Measurements from ENCODE around the gene RCAN2.

RCAN2 gene

DNA sequence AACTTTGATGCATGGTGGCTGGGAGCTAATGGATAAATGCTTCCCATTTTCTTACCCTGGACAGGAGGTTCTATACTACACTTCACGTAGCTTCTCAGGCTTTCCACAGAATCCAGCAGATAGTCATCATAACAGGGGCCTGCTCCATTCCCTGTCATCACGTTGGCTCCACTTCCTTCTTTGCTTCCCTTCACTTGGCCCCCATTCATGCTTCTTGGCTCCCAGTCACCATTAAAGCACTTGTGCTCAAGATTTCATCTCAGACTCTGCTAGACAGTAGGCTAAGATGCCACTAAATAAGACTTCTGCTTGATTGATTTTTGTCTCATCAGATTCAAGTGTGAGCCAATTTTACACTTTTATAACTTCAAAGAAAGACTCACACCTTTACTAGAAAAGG lies 186.0 kb downstream of the RCAN2 start:
- H3K4me3 ChIP-seq (ENCODE audit: low read depth, low read length), result no peak overlapping the region
- TF ChIP-seq, protein P1, sequence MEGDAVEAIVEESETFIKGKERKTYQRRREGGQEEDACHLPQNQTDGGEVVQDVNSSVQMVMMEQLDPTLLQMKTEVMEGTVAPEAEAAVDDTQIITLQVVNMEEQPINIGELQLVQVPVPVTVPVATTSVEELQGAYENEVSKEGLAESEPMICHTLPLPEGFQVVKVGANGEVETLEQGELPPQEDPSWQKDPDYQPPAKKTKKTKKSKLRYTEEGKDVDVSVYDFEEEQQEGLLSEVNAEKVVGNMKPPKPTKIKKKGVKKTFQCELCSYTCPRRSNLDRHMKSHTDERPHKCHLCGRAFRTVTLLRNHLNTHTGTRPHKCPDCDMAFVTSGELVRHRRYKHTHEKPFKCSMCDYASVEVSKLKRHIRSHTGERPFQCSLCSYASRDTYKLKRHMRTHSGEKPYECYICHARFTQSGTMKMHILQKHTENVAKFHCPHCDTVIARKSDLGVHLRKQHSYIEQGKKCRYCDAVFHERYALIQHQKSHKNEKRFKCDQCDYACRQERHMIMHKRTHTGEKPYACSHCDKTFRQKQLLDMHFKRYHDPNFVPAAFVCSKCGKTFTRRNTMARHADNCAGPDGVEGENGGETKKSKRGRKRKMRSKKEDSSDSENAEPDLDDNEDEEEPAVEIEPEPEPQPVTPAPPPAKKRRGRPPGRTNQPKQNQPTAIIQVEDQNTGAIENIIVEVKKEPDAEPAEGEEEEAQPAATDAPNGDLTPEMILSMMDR (IDR thresholded peaks at IDR 0.05; ENCODE audit: low read depth, low read length), result no peak

DNA sequence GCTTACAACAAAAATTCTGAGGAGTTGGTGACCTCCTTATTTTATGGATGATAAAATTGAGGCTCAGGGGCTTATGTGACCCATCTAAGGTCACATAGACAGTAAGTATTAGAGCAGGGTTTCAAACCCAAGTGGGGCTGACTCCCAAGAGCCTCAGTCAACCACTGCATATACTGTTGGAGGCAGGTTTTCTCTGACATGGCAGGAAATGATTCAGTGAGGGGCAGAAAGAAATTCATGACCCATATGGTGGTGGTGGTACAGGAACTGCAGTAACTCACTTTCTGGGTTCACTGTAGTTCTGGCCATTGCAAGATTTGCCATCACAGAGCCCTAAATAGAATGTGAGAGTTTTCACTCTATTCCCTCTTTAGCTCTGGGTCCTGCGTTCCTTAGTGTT lies 188.4 kb downstream of the RCAN2 start:
- no peak overlapping the region for H3K4me3 ChIP-seq (ENCODE audit: low read depth, low read length)
- TF ChIP-seq, protein P1 (IDR thresholded peaks at IDR 0.05; ENCODE audit: low read depth, low read length), result no peak

DNA sequence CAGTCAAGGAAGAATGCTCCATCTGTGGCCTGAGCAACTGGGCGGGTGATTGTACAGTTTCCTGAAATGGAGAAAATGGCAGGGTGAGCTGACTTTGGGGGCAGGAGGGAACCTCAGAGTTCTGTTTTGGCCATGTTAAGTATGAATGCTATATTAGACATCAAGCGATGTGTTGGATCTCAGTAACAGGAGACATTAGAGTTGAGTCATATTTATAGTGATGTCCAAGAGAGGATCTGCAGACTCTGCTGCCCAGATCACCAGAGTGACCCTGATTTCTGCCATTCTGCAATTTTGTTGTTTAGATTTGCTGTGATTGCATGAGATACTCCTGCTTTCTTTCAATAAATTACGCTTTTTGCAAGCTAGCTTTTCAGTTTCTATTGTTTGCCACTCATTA lies 189.1 kb downstream of the RCAN2 start:
- H3K4me3 ChIP-seq (ENCODE audit: low read depth, low read length), result no peak overlapping the region
- TF ChIP-seq, protein P1 (IDR thresholded peaks at IDR 0.05; ENCODE audit: low read depth, low read length), result no peak

DNA sequence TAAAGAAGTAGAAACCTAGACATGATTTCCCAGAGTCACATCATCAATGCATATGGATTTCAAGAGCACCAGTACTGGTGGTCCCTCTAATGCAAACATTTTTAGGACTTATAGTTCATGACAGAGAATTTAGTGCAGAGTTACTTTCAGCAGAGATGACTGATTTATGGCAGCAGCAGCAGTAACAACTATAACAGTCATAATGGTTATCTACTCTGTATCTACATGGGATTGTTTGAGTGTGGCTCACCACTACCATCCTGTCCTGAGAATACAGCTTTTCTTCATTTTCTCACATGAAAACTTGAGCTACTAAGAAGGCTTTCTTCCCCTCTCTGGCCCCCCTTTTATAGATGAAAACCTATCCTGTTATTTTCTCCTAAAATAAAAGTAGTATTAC lies 192.0 kb downstream of the RCAN2 start:
- no peak overlapping the region for H3K4me3 ChIP-seq (ENCODE audit: low read depth, low read length)
- TF ChIP-seq, protein P1 (IDR thresholded peaks at IDR 0.05; ENCODE audit: low read depth, low read length), result no peak

DNA sequence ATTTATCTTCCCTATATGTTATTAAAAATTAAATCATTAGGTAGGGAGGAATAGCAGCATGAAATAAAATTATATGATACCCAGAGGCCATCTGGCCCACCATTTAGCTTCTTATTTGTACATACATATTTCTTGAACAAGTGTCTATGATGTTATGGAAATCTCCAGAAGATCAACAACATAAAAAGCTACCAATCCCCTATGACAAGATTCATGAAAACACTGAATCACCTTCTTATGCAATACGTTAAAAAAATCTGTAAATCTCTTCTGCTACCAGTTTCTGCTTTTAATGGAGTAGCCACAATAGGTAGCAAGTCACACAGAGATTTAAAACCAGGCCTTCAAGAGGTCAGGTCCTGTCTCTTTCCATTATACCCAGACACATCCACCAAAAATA lies 194.7 kb downstream of the RCAN2 start:
- TF ChIP-seq, protein P1 (IDR thresholded peaks at IDR 0.05; ENCODE audit: low read depth, low read length), result no peak
- H3K4me3 ChIP-seq (ENCODE audit: low read depth, low read length), result no peak overlapping the region

DNA sequence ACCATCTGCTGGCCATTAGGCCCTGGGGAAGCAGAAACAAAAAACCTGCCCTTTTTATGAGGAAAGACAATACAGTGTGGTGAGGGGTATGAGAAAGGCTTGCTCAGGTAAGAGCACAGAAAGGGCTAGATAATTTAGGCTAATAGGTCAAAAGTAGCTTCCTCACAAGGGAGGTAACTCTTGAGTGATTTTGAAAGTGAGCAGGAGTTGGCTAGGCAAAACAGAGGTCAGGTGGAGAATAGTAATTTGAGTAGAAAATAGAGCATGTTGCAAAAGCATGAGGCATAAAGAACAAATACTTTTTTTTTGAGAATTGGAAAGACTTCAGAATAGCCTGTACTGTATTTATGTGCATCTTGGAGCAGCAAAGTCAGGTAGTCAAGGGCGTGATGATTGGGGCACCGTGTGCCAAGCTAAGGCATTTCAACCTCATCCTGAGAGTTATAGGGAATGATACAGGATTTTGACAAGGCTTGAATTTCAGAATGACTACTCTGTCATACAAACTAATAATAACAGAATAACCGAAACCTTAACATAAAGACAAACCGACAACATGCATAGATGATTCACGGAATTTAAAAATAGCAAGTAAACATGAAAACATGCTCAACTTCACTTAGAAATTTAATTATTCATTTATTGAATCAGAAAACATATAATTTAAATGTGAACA lies 197.5 kb downstream of the RCAN2 start:
- TF ChIP-seq, protein P1 (IDR thresholded peaks at IDR 0.05; ENCODE audit: low read depth, low read length), result no peak
- H3K4me3 ChIP-seq (ENCODE audit: low read depth, low read length), result no peak overlapping the region

DNA sequence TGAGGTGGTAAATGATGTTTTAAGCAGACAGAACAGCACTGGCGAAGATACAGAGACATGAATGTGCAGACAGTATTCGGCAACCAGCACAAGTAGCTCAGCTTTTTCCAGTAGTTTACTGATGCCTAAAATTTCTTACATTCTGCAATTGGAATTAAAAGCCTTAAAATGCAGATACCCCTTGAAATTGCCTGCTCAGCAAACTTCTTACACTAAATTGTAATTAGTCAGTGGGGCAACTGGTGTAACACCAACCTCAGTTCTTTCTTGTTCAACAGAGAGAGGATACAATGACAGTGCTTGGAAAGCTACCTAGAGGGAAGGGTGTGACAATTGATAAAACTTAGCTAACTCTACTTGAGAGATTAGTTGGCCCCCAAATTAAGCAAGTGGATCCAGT lies 199.4 kb downstream of the RCAN2 start:
- TF ChIP-seq, protein P1 (IDR thresholded peaks at IDR 0.05; ENCODE audit: low read depth, low read length), result no peak
- no peak overlapping the region for H3K4me3 ChIP-seq (ENCODE audit: low read depth, low read length)
